Activated naive CD8-positive, alpha-beta T cell treated with anti-CD3 and anti-CD28 coated beads, Interleukin-2, amount 10 ng/mL, durations not matched to agents 7 days and 5 days (primary cell): ENCODE data around the gene DNAH10. TPM values are rescaled to one million over a fixed set of nuclear protein-coding genes. Genes with fewer than 3 reads are reported as not detected.

Source experiments
- ATAC-seq: fragments of 150-1000 bp; cut with Tn5 transposase; one replicate; pipeline ENCODE4 v1.10.0; 2021; ENCODE audit warnings: low read depth, moderate library complexity
- POLR2A ChIA-PET: fragments of 350-600 bp; sonication (Branson Sonifier 250); formaldehyde crosslinking; loops from one replicate; lab custom pipeline; 2021; ENCODE audit warnings: antibody characterized with exemption; lab: Charles Lee
- DNase-seq: peaks from one replicate; pipeline ENCODE4 v3.0.0; 2021
- H3K27ac Mint-ChIP-seq: one replicate; pipeline ENCODE4 v1.8.0; 2022; ENCODE audit warnings: mild to moderate bottlenecking, mixed read lengths
- H3K27me3 Mint-ChIP-seq: one replicate; pipeline ENCODE4 v1.8.0; 2022; ENCODE audit warnings: mild to moderate bottlenecking, moderate library complexity, mixed read lengths
- H3K36me3 Mint-ChIP-seq: one replicate; pipeline ENCODE4 v1.8.0; 2021; ENCODE audit warnings: mild to moderate bottlenecking, mixed read lengths
- H3K4me1 Mint-ChIP-seq: one replicate; pipeline ENCODE4 v1.8.0; 2021; ENCODE audit warnings: mixed read lengths
- H3K4me3 Mint-ChIP-seq: one replicate; pipeline ENCODE4 v1.8.0; 2022; ENCODE audit warnings: mild to moderate bottlenecking, moderate library complexity, mixed read lengths
- H3K9me3 Mint-ChIP-seq: one replicate; pipeline ENCODE4 v1.8.0; 2021; ENCODE audit warnings: mixed read lengths
- total RNA-seq, 2 experiments: library from RNA; stranded (reverse); gene quantifications; one replicate each; pipeline ENCODE4 v1.2.3, GENCODE V29; 2021

The DNAH10 gene
- total RNA-seq, 2 experiments from 2014 or later, result 0.28 to 0.34 TPM

- Mint-ChIP-seq H3K27me3 (peaks cover 7% of the 10 kb centered on the region), H3K36me3 (no peaks in the 10 kb centered on the region), H3K27ac (no peak overlapping the region), H3K4me3 (no peak overlapping the region), H3K9me3 (no peaks in the 10 kb centered on the region), H3K4me1 (no peaks in the 10 kb centered on the region)
- ATAC-seq (no peak), DNase-seq (no peak)
- POLR2A ChIA-PET, result no interaction called here
Observed at GRCh38 chr12:123843912-123844748, 82.0 kb downstream of the DNAH10 start.

DNA sequence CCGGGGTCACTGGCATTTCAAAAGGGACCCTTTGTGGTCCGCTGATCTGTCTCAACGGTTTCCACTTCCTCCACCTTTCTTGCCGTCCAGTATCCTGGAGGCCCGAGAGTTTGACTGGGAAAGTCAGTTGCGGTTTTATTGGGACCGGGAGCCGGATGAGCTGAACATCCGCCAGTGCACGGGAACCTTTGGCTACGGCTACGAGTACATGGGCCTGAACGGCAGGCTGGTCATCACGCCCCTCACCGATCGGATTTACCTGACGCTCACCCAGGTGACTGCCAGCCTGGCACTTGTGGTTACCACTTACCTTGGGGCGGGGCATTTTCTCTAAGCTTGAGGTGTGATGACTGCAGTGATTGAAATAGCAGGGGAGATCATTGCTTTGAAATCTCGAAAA, 83.8 kb downstream of the DNAH10 start:
- no peak overlapping the region for H3K27ac Mint-ChIP-seq
- POLR2A ChIA-PET, result no interaction called here
- H3K4me1 Mint-ChIP-seq, result no peaks in the 10 kb centered on the region
- ATAC-seq (no peak), DNase-seq (no peak)
- no peaks in the 10 kb centered on the region for H3K27me3 Mint-ChIP-seq
- no peaks in the 10 kb centered on the region for H3K36me3 Mint-ChIP-seq
- no peaks in the 10 kb centered on the region for H3K9me3 Mint-ChIP-seq
- H3K4me3 Mint-ChIP-seq, result no peak overlapping the region

DNA sequence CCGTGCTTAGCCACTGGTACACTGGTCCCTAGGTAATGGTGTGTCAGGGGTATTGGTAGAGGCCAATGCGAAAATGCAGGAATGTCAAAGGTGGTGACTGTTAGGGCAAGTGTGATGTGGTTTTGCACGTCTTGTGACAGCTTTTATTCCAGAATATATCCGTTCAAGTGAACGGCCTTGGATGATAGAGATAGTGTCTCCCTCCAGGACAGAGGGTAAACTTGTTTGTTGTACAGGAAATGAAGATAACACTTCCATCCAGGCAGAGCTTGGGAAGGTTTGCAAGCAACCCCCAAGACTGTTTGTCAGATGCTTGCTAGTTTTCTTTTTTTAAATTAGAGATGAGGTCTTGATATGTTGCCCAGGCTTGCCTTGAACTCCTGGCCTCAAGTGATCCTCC, 84.2 kb downstream of the DNAH10 start:
- H3K9me3 Mint-ChIP-seq, result no peaks in the 10 kb centered on the region
- no peak overlapping the region for H3K27ac Mint-ChIP-seq
- no peak for ATAC-seq
- no peaks in the 10 kb centered on the region for H3K4me1 Mint-ChIP-seq
- POLR2A ChIA-PET, result no interaction called here
- no peak for DNase-seq
- no peak overlapping the region for H3K4me3 Mint-ChIP-seq
- H3K27me3 Mint-ChIP-seq, result no peaks in the 10 kb centered on the region
- no peaks in the 10 kb centered on the region for H3K36me3 Mint-ChIP-seq

DNA sequence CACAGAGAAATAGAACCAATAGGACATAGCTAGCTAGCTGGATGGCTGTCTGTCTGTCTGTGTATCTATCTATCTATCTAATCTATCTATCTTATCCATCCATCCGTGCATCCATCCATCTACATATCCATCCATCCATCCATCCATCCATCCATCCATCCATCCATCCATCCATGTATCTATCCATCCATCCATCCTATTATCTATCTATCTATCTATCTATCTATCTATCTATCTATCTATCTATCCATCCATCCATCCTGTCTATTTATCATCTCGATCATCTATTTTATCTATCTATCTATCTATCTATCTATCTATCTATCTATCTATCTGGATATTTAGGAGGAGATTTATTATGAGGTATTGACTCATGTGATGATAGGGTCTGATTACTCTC, 84.9 kb downstream of the DNAH10 start:
- no peak for ATAC-seq
- H3K27me3 Mint-ChIP-seq, result no peaks in the 10 kb centered on the region
- H3K9me3 Mint-ChIP-seq, result no peaks in the 10 kb centered on the region
- no peaks in the 10 kb centered on the region for H3K4me1 Mint-ChIP-seq
- H3K27ac Mint-ChIP-seq, result no peak overlapping the region
- POLR2A ChIA-PET, result no interaction called here
- no peak overlapping the region for H3K4me3 Mint-ChIP-seq
- DNase-seq, result no peak
- no peaks in the 10 kb centered on the region for H3K36me3 Mint-ChIP-seq

- ATAC-seq (no peak), DNase-seq (no peak)
- Mint-ChIP-seq H3K27ac (no peak overlapping the region), H3K4me1 (no peaks in the 10 kb centered on the region), H3K9me3 (no peaks in the 10 kb centered on the region), H3K27me3 (no peaks in the 10 kb centered on the region), H3K4me3 (no peak overlapping the region), H3K36me3 (no peaks in the 10 kb centered on the region)
- POLR2A ChIA-PET, result no interaction called here
Observed at GRCh38 chr12:123847876-123848275, 85.8 kb downstream of the DNAH10 start.

DNA sequence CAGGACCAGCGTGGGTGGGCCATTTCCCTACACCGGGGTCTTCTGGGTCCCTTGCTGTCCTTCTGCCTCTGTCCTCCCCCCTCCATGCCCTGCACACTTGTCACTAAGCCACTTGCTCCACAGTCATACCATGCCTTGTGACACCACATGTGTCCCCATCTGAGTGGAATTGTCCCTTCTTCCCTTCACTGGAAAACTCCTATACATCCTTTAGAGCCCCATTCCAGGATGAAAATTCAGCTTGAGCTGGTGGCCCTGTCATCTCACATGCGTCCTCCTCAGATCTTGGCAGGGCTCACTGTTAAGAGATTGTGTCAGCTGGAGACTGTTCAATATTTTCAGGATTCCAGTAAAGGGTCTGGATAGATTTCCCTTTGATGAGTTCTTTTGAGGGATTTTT, 87.4 kb downstream of the DNAH10 start:
- Mint-ChIP-seq H3K9me3 (no peaks in the 10 kb centered on the region), H3K36me3 (no peaks in the 10 kb centered on the region), H3K27me3 (peaks cover 4% of the 10 kb centered on the region), H3K4me3 (no peak overlapping the region), H3K4me1 (no peaks in the 10 kb centered on the region), H3K27ac (no peak overlapping the region)
- POLR2A ChIA-PET, result no interaction called here
- ATAC-seq, result no peak
- no peak for DNase-seq

- H3K4me1 Mint-ChIP-seq, result no peaks in the 10 kb centered on the region
- POLR2A ChIA-PET, result no interaction called here
- H3K9me3 Mint-ChIP-seq, result no peaks in the 10 kb centered on the region
- DNase-seq, result no peak
- ATAC-seq, result no peak
- no peak overlapping the region for H3K27ac Mint-ChIP-seq
- no peak overlapping the region for H3K4me3 Mint-ChIP-seq
- no peaks in the 10 kb centered on the region for H3K36me3 Mint-ChIP-seq
- H3K27me3 Mint-ChIP-seq, result peaks cover 4% of the 10 kb centered on the region
Observed at GRCh38 chr12:123850246-123851134, 88.4 kb downstream of the DNAH10 start.

- POLR2A ChIA-PET, result no interaction called here
Observed at GRCh38 chr12:123853396-123854070, 91.4 kb downstream of the DNAH10 start.

GRCh38 chr12:123854232-123854631, 92.1 kb downstream of the DNAH10 start:
- no peak for ATAC-seq
- H3K27me3 Mint-ChIP-seq, result peaks cover 6% of the 10 kb centered on the region
- POLR2A ChIA-PET, result no interaction called here

More at GRCh38 chr12:123853396-123854070, 91.4 kb downstream of the DNAH10 start:
- ATAC-seq, result no peak
- Mint-ChIP-seq H3K9me3 (no peaks in the 10 kb centered on the region), H3K27me3 (peaks cover 6% of the 10 kb centered on the region), H3K4me3 (no peak overlapping the region), H3K4me1 (no peaks in the 10 kb centered on the region), H3K27ac (no peak overlapping the region), H3K36me3 (no peaks in the 10 kb centered on the region)
- DNase-seq, result no peak

DNA sequence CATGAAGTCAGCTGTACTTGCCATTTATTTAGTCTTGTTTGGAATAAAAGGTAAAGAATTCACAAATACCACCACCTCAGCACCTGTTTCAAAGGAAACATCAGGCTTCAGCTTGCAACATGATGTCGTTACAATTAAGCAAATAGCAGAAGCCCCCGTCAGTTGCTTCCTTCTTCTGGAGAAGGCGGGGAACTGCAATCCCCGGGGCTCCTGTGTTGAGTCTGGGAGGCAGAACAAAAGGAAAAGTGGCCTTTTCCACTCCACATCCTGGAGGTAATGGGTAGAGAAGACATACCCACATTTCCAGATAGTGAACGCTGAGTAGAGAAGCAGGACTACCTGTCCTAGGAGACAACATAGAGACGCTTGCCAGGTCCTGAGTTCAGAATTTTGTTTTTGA, 92.8 kb downstream of the DNAH10 start:
- H3K27ac Mint-ChIP-seq, result no peak overlapping the region
- no peak for DNase-seq
- POLR2A ChIA-PET, result no interaction called here
- H3K36me3 Mint-ChIP-seq, result no peaks in the 10 kb centered on the region
- no peak for ATAC-seq
- H3K4me1 Mint-ChIP-seq, result no peaks in the 10 kb centered on the region
- H3K9me3 Mint-ChIP-seq, result no peaks in the 10 kb centered on the region
- no peak overlapping the region for H3K4me3 Mint-ChIP-seq
- peaks cover 6% of the 10 kb centered on the region for H3K27me3 Mint-ChIP-seq

More at GRCh38 chr12:123854232-123854631, 92.1 kb downstream of the DNAH10 start:
- Mint-ChIP-seq H3K27ac (no peak overlapping the region), H3K4me1 (no peaks in the 10 kb centered on the region), H3K36me3 (no peaks in the 10 kb centered on the region), H3K9me3 (no peaks in the 10 kb centered on the region), H3K4me3 (no peak overlapping the region)
- DNase-seq, result no peak

DNA sequence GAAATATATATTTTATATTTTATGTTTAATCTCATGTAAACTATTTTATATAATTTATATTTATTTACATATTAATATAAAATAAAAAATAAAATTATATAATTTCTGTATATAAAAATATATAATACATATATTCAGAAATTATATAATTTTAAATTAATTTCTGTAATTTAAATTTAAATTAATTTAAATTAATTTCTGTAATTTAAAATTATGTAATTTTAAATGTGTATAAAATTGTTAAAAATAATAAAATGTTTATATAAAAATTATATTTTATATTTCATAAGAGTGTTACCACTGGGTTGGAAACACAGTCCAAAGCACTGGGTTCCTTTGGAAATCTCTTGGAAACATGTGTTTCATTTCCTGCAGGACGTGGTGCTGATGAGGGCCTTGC, 94.6 kb downstream of the DNAH10 start:
- no peak for ATAC-seq
- H3K4me3 Mint-ChIP-seq, result no peak overlapping the region
- no peak overlapping the region for H3K27ac Mint-ChIP-seq
- H3K4me1 Mint-ChIP-seq, result no peaks in the 10 kb centered on the region
- DNase-seq, result no peak
- no peaks in the 10 kb centered on the region for H3K36me3 Mint-ChIP-seq
- no peaks in the 10 kb centered on the region for H3K9me3 Mint-ChIP-seq
- POLR2A ChIA-PET, result no interaction called here
- peaks cover 6% of the 10 kb centered on the region for H3K27me3 Mint-ChIP-seq

DNA sequence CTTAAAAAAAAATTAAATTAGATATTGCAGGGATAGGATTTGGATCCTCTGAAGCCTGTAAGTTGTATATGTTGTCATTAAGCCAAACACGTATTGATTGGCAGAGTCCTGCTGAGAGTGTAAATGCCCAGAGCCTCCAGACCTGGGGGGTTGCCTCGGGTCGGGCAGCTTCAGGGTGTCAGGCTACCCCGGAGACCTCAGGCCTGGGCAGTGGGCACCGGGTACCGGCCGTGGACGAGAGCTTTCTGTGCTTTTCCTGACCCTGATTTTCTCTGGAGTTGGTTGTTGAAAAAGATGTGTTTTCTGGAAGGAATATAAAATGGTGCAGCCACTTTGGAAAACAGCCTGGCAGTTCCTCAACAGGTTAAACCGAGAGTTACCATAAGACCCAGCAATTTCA, 96.1 kb downstream of the DNAH10 start:
- DNase-seq (no peak), ATAC-seq (no peak)
- peaks cover 6% of the 10 kb centered on the region for H3K27me3 Mint-ChIP-seq
- H3K4me1 Mint-ChIP-seq, result no peaks in the 10 kb centered on the region
- POLR2A ChIA-PET, result no interaction called here
- H3K27ac Mint-ChIP-seq, result no peak overlapping the region
- H3K4me3 Mint-ChIP-seq, result no peak overlapping the region
- H3K9me3 Mint-ChIP-seq, result no peaks in the 10 kb centered on the region
- no peaks in the 10 kb centered on the region for H3K36me3 Mint-ChIP-seq

GRCh38 chr12:123859035-123859434, 96.9 kb downstream of the DNAH10 start:
- no peak for DNase-seq
- Mint-ChIP-seq H3K4me1 (no peaks in the 10 kb centered on the region), H3K4me3 (no peak overlapping the region), H3K27ac (no peak overlapping the region), H3K9me3 (no peaks in the 10 kb centered on the region), H3K27me3 (peaks cover 3% of the 10 kb centered on the region), H3K36me3 (no peaks in the 10 kb centered on the region)
- POLR2A ChIA-PET, result no interaction called here
- ATAC-seq, result no peak
